ENCODE data around the gene CR2. TPM values are rescaled to one million over a fixed set of nuclear protein-coding genes. Genes with fewer than 3 reads are reported as not detected.

The CR2 gene
- total RNA-seq, 1 donor from 2014 or later, result not detected

DNA sequence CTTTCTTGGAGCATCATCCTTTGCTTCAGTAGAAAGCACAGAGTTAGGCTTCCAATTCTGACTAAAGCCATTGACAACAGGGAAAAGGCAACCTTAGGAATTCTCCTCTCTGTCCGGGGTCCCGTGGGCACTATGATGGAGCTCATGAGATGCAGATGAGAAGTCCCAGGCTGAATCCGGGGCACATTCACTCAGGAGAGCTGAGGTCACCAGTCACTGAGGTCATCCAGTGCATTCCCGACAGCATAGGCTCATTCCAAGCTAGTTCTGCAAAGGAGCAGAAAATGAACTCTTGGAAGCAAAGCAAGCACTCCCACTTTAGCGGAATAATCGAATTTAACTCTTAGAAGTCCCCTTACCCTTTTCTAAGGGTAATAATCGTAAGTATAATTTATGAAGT is 48.6 kb downstream of the CR2 start:
- Mint-ChIP-seq H3K27ac (ENCODE audit: unreplicated experiment) (no peak overlapping the region), H3K27me3 (ENCODE audit: unreplicated experiment) (peaks cover 28% of the 10 kb centered on the region), H3K4me3 (ENCODE audit: unreplicated experiment) (no peak overlapping the region), H3K36me3 (ENCODE audit: unreplicated experiment) (no peaks in the 10 kb centered on the region), H3K4me1 (ENCODE audit: unreplicated experiment) (no peaks in the 10 kb centered on the region), H3K9me3 (ENCODE audit: unreplicated experiment) (no peaks in the 10 kb centered on the region)
- DNase-seq (ENCODE audit: extremely low spot score, unreplicated experiment), result no peak
- TF ChIP-seq, protein P1, sequence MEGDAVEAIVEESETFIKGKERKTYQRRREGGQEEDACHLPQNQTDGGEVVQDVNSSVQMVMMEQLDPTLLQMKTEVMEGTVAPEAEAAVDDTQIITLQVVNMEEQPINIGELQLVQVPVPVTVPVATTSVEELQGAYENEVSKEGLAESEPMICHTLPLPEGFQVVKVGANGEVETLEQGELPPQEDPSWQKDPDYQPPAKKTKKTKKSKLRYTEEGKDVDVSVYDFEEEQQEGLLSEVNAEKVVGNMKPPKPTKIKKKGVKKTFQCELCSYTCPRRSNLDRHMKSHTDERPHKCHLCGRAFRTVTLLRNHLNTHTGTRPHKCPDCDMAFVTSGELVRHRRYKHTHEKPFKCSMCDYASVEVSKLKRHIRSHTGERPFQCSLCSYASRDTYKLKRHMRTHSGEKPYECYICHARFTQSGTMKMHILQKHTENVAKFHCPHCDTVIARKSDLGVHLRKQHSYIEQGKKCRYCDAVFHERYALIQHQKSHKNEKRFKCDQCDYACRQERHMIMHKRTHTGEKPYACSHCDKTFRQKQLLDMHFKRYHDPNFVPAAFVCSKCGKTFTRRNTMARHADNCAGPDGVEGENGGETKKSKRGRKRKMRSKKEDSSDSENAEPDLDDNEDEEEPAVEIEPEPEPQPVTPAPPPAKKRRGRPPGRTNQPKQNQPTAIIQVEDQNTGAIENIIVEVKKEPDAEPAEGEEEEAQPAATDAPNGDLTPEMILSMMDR (IDR thresholded peaks at IDR 0.05), result no peak

DNA sequence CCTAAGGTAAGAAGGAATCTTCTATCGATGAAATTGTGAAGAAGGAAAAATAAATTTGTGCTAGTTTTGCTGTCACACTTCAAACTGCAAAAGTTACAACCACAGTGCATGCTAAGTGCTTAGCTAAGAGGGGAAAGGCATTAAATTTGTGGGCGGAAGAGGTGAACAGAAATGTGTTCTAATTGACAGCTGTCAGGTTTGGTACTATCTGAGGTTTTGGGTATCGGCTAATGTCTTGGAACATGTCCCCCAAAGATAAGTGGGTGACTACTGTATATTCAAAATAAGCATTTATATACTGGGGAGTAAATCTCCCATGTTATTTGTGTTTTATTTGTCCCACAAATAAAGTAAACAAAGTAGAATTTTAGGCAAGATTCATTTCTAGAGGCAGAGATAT is 49.8 kb downstream of the CR2 start:
- TF ChIP-seq, protein P1 (IDR thresholded peaks at IDR 0.05), result no peak
- Mint-ChIP-seq H3K36me3 (ENCODE audit: unreplicated experiment) (no peaks in the 10 kb centered on the region), H3K27ac (ENCODE audit: unreplicated experiment) (no peak overlapping the region), H3K4me1 (ENCODE audit: unreplicated experiment) (no peaks in the 10 kb centered on the region), H3K9me3 (ENCODE audit: unreplicated experiment) (no peaks in the 10 kb centered on the region), H3K27me3 (ENCODE audit: unreplicated experiment) (peaks cover 23% of the 10 kb centered on the region), H3K4me3 (ENCODE audit: unreplicated experiment) (no peak overlapping the region)
- DNase-seq (ENCODE audit: extremely low spot score, unreplicated experiment), result no peak

DNA sequence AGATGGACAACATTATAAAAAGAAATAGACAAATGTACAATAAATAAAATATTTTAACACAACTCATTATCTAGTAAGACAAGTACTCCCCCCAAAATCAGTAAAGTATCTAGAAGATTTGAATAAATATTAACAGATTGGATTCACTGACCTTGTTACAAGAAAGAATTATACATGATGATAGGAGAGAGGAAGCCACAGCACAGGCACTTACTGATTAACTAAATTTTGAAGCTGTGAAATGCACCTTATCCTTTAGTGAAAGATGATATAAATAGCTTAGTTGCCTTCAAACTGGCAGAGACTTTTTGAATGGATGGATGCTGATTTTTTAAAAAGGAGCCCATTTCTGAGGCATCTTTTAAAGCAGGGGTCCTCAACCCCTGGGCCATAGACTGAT is 50.3 kb downstream of the CR2 start:
- Mint-ChIP-seq H3K27me3 (ENCODE audit: unreplicated experiment) (peaks cover 18% of the 10 kb centered on the region), H3K36me3 (ENCODE audit: unreplicated experiment) (no peaks in the 10 kb centered on the region), H3K4me3 (ENCODE audit: unreplicated experiment) (no peak overlapping the region), H3K27ac (ENCODE audit: unreplicated experiment) (no peak overlapping the region), H3K9me3 (ENCODE audit: unreplicated experiment) (no peaks in the 10 kb centered on the region), H3K4me1 (ENCODE audit: unreplicated experiment) (no peaks in the 10 kb centered on the region)
- DNase-seq (ENCODE audit: extremely low spot score, unreplicated experiment), result no peak
- TF ChIP-seq, protein P1 (IDR thresholded peaks at IDR 0.05), result no peak

DNA sequence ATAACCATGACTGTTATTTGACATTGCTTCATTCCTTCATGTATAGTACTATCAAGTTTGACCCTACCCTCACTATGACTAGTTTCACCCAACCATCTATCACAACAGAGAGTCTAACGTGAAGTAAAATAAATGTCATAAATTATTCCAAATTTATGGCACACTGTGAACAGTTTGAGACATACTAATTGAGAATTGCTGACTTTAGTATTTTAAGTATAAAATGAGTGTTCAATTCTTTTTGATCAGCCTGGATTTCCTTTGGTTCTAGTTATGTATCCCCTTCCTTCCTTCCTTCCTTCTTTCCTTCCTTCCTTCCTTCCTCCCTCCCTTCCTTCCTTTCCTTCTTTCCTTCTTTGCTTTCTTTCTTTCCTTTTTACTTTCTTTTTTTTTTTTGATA is 56.3 kb downstream of the CR2 start:
- no peak for DNase-seq (ENCODE audit: extremely low spot score, unreplicated experiment)
- TF ChIP-seq, protein P1 (IDR thresholded peaks at IDR 0.05), result no peak
- no peaks in the 10 kb centered on the region for H3K4me1 Mint-ChIP-seq (ENCODE audit: unreplicated experiment)
- H3K27me3 Mint-ChIP-seq (ENCODE audit: unreplicated experiment), result no peaks in the 10 kb centered on the region
- no peaks in the 10 kb centered on the region for H3K36me3 Mint-ChIP-seq (ENCODE audit: unreplicated experiment)
- no peaks in the 10 kb centered on the region for H3K9me3 Mint-ChIP-seq (ENCODE audit: unreplicated experiment)
- H3K4me3 Mint-ChIP-seq (ENCODE audit: unreplicated experiment), result no peak overlapping the region
- H3K27ac Mint-ChIP-seq (ENCODE audit: unreplicated experiment), result no peak overlapping the region

DNA sequence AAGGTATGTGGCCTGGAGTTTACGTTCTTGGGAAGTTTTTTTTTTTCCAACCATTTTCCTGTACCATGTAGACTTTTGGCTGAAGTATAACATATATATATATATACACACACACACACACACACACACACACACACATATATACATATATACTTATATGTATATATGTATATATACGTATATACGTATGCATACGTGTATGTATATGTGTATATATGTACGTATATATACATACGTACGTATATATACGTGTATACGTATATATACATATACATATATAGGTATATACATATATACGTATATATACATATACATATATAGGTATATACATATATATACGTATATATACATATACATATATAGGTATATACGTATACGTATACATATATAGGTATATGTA is 60.8 kb downstream of the CR2 start:
- Mint-ChIP-seq H3K4me1 (ENCODE audit: unreplicated experiment) (no peaks in the 10 kb centered on the region), H3K36me3 (ENCODE audit: unreplicated experiment) (no peaks in the 10 kb centered on the region), H3K9me3 (ENCODE audit: unreplicated experiment) (no peaks in the 10 kb centered on the region), H3K27me3 (ENCODE audit: unreplicated experiment) (peaks cover 9% of the 10 kb centered on the region), H3K4me3 (ENCODE audit: unreplicated experiment) (no peak overlapping the region), H3K27ac (ENCODE audit: unreplicated experiment) (no peak overlapping the region)
- TF ChIP-seq, protein P1 (IDR thresholded peaks at IDR 0.05), result no peak
- DNase-seq (ENCODE audit: extremely low spot score, unreplicated experiment), result no peak

Data from osteocyte (in vitro differentiated cells).